ENCODE data around the gene MAGI2. TPM values are rescaled to one million over a fixed set of nuclear protein-coding genes. Genes with fewer than 3 reads are reported as not detected.

MAGI2 gene
- total and polyA plus RNA-seq, 4 donors: 0.37 to 4.1 (median 1.4) TPM

GRCh38 chr7:78862411-78862900, 591.0 kb downstream of the MAGI2 start:
- Histone ChIP-seq H3K9me3 (ENCODE audit: control insufficient read depth in 4 of 4, low read length in 3 of 4) (no peaks in the 10 kb centered on the region), H3K4me1 (ENCODE audit: control insufficient read depth in 4 of 4, insufficient read depth in 4 of 4, low read length in 3 of 4) (no peaks in the 10 kb centered on the region), H3K9ac (ENCODE audit: low read depth in 1 of 2, low read length in 2 of 2) (no peak overlapping the region), H3K36me3 (ENCODE audit: control insufficient read depth in 4 of 4, insufficient read depth in 3 of 4, low read depth in 1 of 4, low read length in 3 of 4) (no peaks in the 10 kb centered on the region), H3K27me3 (ENCODE audit: control insufficient read depth in 4 of 4, insufficient read depth in 4 of 4, low read length in 3 of 4) (no peaks in the 10 kb centered on the region), H3K4me3 (ENCODE audit: low read depth in 1 of 3, low read length in 3 of 3) (no peak overlapping the region), H3K27ac (ENCODE audit: low read depth in 1 of 2, low read length in 2 of 2) (no peak overlapping the region)
- DNase-seq (ENCODE audit: low spot score): no peak
- 73% methylated on average over 3 of the region's 3 CpGs for WGBS
- TF ChIP-seq HNF4A (conservative IDR thresholded peaks at IDR 0.05) (no peak), EGR1 (IDR thresholded peaks at IDR 0.05; ENCODE audit: low read depth in 2 of 2) (no peak), FOXA1 (IDR thresholded peaks at IDR 0.05) (no peak), ZBTB33 (IDR thresholded peaks at IDR 0.05) (no peak), REST (IDR thresholded peaks at IDR 0.05) (no peak), CTCF (IDR thresholded peaks at IDR 0.05; ENCODE audit: low read depth, low read length, missing input control) (no peak), RAD21 (IDR thresholded peaks at IDR 0.05) (no peak), TAF1 (conservative IDR thresholded peaks at IDR 0.05) (no peak), ATF3 (IDR thresholded peaks at IDR 0.05) (no peak), HNF4G (IDR thresholded peaks at IDR 0.05) (no peak), YY1 (IDR thresholded peaks at IDR 0.05) (no peak), FOXA2 (IDR thresholded peaks at IDR 0.05) (no peak), NR2F2 (IDR thresholded peaks at IDR 0.05) (no peak), GABPA (IDR thresholded peaks at IDR 0.05 in 1 of 2, conservative IDR thresholded peaks at IDR 0.05 in 1 of 2) (no peak), SP1 (IDR thresholded peaks at IDR 0.05) (no peak), RXRA (IDR thresholded peaks at IDR 0.05) (no peak), JUND (IDR thresholded peaks at IDR 0.05) (no peak)

GRCh38 chr7:78852951-78853350, 600.5 kb downstream of the MAGI2 start:
- TF ChIP-seq FOXA1 (IDR thresholded peaks at IDR 0.05) (no peak), TAF1 (conservative IDR thresholded peaks at IDR 0.05) (no peak)
- H3K27ac ChIP-seq (ENCODE audit: low read depth in 1 of 2, low read length in 2 of 2): no peak overlapping the region
- no peaks in the 10 kb centered on the region for H3K4me1 ChIP-seq (ENCODE audit: control insufficient read depth in 4 of 4, insufficient read depth in 4 of 4, low read length in 3 of 4)
- no peaks in the 10 kb centered on the region for H3K27me3 ChIP-seq (ENCODE audit: control insufficient read depth in 4 of 4, insufficient read depth in 4 of 4, low read length in 3 of 4)
- no peak overlapping the region for H3K4me3 ChIP-seq (ENCODE audit: low read depth in 1 of 3, low read length in 3 of 3)
- 84% methylated on average over 6 of the region's 6 CpGs for WGBS
- H3K9me3 ChIP-seq (ENCODE audit: control insufficient read depth in 4 of 4, low read length in 3 of 4): no peaks in the 10 kb centered on the region
- H3K36me3 ChIP-seq (ENCODE audit: control insufficient read depth in 4 of 4, insufficient read depth in 3 of 4, low read depth in 1 of 4, low read length in 3 of 4): no peaks in the 10 kb centered on the region
- no peak overlapping the region for H3K9ac ChIP-seq (ENCODE audit: low read depth in 1 of 2, low read length in 2 of 2)
- DNase-seq (ENCODE audit: low spot score): no peak

All from liver (tissue), 9 donors.